GM18951 (cell line): ENCODE results near the gene DSC3.

ENCODE experiments used
- POLR2A ChIP-seq: IDR thresholded peaks from 4 replicates; pipeline ENCODE4 v1.6.1; 2011; ENCODE audit warnings: mild to moderate bottlenecking; ENCODE audit not compliant: insufficient read length, insufficient read depth; ENCODE audit errors: extremely low read depth
- in situ Hi-C: fragments of 300-500 bp; cut with MboI; formaldehyde crosslinking; loops from one replicate; pipeline ENCODE4 v1.12.0; 2022; ENCODE audit warnings: low sequenced_read_pairs, mixed read lengths, inconsistent platforms; ENCODE audit not compliant: unreplicated experiment

The DSC3 gene

DNA sequence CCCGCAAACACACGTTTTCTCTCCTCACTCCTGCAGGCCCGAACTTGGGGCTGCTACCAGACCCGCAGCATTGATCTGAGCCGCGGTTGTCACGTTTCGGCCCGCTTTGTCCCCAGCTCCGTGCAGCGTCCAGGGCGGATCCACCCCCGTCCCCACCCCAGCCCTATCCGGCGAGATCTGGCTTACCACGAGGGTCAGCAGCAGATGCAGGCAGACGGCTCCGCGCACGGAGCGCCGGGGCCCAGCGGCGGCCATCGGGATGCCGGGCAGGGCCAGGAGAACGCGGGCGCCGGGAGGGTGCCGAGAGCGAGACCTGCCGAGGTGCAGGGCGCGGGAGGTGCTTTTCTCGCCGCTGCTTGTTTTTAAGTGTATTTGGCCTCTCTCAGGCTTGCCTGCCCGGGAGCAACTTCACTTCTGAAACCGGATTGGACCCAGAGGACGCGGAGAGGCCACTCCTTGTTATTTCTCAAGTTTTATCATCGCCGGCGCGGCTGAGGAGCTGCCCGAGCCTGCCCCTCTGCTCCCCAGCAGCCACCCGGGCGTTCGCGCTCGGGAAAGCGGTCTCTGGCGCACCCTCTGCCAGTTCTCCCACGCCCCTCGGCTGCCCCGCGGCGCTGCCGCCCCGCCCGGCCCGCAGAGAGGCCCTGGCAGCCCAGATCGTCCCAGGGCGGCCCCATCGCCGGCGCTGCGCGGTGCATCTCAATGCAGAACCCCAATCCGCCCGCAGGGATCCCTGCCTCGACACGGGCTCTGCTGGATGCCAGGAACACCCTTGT lies at the start of gene DSC3:
TSS of gene DSC3 (minus strand) at position 337 of the 776 bp plus-strand sequence. CDS start at position 255, 82 bp downstream.
- in situ Hi-C loops: no loop called here

GRCh38 chr18:31091350-31091749 lies 48.8 kb upstream of the DSC3 start:
- in situ Hi-C loops: no loop called here
- no peak for TF ChIP-seq POLR2A

More for the DNA sequence above, at the start of gene DSC3:
- no peak for TF ChIP-seq POLR2A

DNA sequence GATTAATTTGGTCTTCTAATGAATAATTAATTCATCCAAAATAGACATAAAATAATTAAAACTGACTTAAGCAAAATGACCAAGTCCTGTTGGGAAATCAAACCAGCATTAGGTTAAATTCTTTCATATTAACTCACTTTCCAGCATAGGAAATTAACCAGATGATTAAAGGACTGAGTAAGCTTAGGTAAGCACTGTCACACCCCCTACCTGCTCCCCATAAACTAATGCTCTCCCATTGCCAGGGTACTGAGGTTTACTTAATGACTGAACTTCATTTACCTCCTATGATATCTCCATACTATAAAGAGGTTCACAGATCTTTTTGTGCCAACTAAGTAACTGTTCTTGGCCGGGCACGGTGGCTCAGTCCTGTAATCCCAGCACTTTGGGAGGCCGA lies 46.0 kb upstream of the DSC3 start:
- TF ChIP-seq POLR2A: no peak
- in situ Hi-C loops: no loop called here

GRCh38 chr18:31079973-31080372 lies 37.4 kb upstream of the DSC3 start:
- in situ Hi-C loops: no loop called here
- TF ChIP-seq POLR2A: no peak

DNA sequence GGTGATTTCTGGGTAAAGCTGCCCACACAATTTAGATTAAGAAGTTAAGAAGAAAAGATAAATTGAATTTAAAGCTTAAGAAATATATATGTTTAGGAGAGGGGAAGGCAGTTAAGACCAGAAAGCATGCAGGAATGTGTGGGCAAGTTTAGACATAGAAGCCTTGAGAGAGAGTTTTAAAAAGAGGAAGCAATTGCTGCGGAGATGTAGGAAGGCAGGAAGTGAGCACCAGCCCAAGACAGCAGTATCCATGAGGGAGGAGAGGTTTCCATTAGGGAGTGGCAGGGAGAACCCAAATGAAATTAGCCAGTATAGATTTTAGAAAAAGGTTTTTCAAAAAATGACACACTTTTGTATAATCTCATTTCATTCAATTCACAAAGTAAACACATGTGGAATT lies 35.3 kb upstream of the DSC3 start:
- in situ Hi-C loops: no loop called here
- no peak for TF ChIP-seq POLR2A

DNA sequence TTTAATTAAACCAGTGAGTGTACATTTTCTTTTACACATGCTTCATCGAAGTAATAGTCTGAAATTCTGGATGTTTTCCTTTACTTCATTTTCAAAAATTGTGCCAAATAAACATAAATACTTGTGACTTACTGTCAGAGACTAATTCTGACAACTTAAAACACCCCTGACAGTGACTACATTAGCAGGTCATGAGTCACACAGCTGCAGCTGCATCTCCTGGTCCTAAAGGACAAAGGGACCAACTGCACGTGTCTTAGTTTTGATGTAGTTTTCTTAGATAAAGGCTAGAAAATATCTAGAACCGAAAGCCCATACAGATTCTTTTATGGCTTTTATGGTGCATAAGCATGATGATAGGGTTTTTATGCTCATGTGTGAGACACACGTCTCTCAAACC lies 29.6 kb upstream of the DSC3 start:
- no peak for TF ChIP-seq POLR2A
- in situ Hi-C loops: no loop called here

- TF ChIP-seq POLR2A: no peak
- in situ Hi-C loops: no loop called here
Observed at GRCh38 chr18:31070206-31070605, 27.7 kb upstream of the DSC3 start.

DNA sequence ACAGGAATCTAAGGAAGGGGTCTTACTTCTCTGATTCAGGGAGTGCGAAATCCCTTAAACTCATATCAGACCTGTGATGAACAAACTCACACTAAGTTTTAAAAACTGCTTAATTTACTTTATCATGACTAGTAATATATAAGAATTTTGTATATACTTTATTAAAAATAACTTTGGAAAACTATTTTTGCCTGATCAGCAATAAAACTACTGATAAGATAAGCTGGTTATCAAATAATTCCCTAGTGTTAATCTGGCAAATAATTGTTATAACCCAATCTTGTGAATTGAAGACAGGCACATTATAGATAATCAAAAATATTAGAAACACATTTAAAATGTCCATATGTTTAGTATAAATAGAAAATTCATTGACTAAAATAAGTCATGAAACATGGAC lies 23.7 kb upstream of the DSC3 start:
- in situ Hi-C loops: no loop called here

GRCh38 chr18:31065036-31065773 lies 22.7 kb upstream of the DSC3 start:
- no peak for TF ChIP-seq POLR2A
- in situ Hi-C loops: no loop called here

More for the DNA sequence above, 23.7 kb upstream of the DSC3 start:
- TF ChIP-seq POLR2A: no peak

DNA sequence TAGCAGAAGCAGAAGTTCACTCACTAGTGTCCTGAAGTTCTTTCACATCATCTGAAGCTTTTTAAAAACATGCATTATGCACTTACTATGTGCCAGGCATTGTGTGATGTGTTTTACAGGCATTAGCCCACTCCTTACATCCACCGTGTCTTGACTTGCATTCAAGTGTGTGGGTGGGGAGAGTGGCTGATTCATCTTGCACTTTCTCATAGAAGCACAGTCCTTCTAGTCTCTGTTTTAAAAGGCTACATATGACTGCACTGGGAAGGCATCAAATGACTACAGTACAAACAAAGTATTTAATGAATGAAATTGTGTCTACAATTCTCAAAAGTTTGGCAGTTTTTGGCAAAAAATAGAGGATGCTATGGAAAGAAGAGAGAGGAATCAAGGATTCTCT lies 21.6 kb upstream of the DSC3 start:
- in situ Hi-C loops: no loop called here
- TF ChIP-seq POLR2A: no peak

DNA sequence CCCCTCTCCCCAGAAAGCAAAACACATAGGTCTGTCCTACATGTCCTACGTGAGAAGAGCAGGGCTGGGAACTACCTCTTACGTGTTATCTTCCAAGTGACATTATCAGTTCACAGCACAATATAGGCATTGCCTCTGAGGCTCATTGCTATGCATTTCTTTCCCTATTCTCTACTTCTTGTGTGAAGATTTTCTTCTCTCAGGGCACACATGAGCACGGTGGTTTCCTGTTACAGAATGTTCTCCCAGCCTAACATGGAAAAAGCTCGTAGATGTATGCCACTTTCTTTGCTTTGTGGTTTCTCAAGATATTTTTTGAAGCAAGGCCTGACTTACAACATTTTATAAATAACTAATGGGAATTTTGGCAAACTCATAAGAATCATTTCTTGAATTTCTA lies 19.4 kb upstream of the DSC3 start:
- TF ChIP-seq POLR2A: no peak
- in situ Hi-C loops: no loop called here

DNA sequence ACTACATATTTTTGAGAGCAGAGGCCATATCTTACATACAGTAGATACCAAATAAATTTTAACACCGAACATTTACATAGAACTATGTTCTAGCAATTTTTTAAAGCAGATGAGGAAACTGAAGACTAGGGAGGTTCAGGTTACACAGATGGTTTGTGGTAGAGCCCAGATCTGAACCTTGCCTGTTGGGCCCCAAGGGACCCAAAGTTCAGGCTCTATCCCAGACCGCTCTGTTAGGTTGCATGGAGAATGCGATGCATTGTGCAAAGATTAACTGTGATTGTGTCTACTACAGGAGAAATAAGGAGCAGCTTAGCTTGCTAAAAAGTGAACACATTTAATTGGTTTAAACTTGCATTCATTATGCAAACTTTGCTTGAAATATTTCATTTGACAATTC lies 16.4 kb upstream of the DSC3 start:
- in situ Hi-C loops: no loop called here
- no peak for TF ChIP-seq POLR2A

DNA sequence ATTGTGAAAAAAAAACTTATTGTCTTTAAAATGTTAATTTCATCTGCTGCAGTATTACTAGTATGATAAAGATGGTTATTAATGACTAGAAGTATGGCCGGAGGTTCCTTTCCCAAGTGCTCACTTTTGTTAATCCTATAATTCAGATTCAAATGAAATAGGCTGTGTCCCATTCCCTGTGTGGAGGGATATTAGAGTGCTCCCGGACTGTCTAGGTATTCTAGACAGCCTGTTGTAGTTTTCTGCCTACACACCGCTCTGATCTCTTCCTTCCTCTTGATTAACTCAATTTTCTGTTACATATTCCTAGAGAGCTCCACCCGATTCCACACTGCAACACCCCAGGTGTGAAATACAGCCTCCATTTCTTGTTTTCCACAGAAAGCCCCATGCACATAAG lies 15.4 kb upstream of the DSC3 start:
- TF ChIP-seq POLR2A: no peak
- in situ Hi-C loops: no loop called here

GRCh38 chr18:31057051-31057450 lies 14.5 kb upstream of the DSC3 start:
- in situ Hi-C loops: no loop called here
- no peak for TF ChIP-seq POLR2A

DNA sequence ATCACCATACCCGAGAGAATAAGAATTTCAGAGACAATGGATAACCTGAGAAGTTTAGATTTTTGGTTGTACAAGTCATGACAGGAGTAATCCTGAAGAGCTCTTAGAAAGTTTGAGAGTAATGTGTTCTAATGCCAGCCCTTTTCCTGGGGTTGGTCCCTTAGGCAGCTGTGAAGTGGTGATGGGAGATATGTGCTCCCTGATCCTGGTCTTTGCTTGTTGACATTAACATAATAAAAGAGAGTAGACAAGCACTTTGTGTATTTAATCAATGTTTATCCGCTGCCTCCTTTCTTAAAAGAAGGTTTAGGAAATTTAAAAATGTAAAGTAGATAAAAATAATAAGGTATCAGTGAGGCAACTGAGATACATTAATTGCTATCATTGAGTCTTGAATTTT lies 13.8 kb upstream of the DSC3 start:
- in situ Hi-C loops: no loop called here
- TF ChIP-seq POLR2A: no peak

DNA sequence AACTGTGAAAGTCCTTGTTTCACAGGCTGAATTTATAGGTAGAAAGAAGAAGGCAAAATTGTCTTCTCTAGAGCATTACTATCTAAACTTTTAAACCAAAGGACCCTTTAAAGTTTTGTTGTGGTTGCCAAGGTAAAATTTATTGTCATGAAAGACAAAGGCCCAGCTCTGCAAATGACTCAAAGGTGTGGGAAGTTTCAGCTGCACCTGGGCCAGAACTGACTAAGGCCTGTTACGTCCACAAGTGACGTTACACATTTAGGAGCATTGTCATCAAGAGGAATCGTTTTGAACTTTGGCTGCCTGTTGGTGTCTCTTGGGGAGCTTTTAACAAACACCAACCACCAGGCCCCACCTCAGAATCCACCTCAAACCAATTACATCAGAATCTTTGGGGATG lies 8.1 kb upstream of the DSC3 start:
- in situ Hi-C loops: no loop called here
- no peak for TF ChIP-seq POLR2A
